Adrenal gland (tissue), 5 donors: ENCODE data around the gene EXOC3L4.

Source experiments
- POLR2A ChIP-seq, 2 donors: fragments of 450-650 bp; IDR thresholded peaks; one replicate each; pipeline ENCODE4 v1.6.1; 2017; ENCODE audit warnings: antibody characterized with exemption in 2 of 2, mild to moderate bottlenecking in 2 of 2, moderate library complexity in 1 of 2
- TF ChIP-seq, protein P1 (sequence below), 6 experiments: fragments of 450-650 bp in 4 of 6; fragments of 200-600 bp in 2 of 6; sonication (generic) in 1 of 6; IDR thresholded peaks; 1 replicate in 5 of 6; 2 replicates in 1 of 6; pipeline versions ENCODE4 v1.5.1 to v1.8.0; 2016 to 2021; ENCODE audit warnings: antibody characterized with exemption in 6 of 6, mild to moderate bottlenecking in 2 of 6, moderate library complexity in 1 of 6
- donor health status: DM: no; HTN: no; CAD: no.

DNA sequence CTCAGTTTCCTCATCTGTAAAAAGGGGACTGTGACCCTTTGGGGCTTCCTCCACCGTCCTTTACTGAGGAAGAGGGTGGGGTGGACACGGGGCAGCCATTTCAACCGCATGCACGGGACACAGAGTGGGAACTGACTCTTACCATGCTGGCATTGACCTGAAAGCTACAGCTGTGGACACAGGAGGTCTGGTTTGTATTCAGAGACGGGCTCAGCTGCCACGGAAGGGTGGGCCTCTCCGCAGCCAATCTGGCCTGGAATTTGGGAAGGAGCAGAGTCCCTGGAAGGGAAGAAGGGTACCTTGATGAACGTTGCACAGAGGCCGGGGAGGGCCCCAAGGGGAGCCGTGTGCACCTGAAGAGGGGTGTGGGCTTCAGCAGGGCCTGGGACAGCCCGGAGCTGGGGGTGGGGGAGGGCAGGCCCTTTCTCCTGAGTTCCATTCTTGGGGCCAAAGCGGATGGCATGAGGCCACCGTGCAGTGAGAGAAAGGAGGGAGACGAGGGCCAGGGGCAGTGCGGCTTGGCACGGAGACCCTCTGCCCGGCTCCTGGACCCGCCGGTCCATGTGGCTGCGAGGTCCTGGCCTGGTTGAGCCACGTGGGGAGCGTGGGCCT is 43.3 kb downstream of the EXOC3L4 start:
- TF ChIP-seq POLR2A (IDR thresholded peaks at IDR 0.05) = no peak
- TF ChIP-seq, protein P1, sequence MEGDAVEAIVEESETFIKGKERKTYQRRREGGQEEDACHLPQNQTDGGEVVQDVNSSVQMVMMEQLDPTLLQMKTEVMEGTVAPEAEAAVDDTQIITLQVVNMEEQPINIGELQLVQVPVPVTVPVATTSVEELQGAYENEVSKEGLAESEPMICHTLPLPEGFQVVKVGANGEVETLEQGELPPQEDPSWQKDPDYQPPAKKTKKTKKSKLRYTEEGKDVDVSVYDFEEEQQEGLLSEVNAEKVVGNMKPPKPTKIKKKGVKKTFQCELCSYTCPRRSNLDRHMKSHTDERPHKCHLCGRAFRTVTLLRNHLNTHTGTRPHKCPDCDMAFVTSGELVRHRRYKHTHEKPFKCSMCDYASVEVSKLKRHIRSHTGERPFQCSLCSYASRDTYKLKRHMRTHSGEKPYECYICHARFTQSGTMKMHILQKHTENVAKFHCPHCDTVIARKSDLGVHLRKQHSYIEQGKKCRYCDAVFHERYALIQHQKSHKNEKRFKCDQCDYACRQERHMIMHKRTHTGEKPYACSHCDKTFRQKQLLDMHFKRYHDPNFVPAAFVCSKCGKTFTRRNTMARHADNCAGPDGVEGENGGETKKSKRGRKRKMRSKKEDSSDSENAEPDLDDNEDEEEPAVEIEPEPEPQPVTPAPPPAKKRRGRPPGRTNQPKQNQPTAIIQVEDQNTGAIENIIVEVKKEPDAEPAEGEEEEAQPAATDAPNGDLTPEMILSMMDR (IDR thresholded peaks at IDR 0.05) = no peak
